Neural cell (in vitro differentiated cells): ENCODE results near the gene SNX30. TPM values are rescaled to one million over a fixed set of nuclear protein-coding genes. Genes with fewer than 3 reads are reported as not detected.

ENCODE experiments used
- H2AFZ ChIP-seq: fragments of 200-600, 300-800 bp; sonication (generic), shearing (Covaris generic); 2 replicates; pipeline ENCODE4 v1.6.0; 2014; ENCODE audit warnings: low read depth, mild to moderate bottlenecking, antibody characterized with exemption, low read length, moderate library complexity
- H3F3A ChIP-seq: fragments of 200-600 bp; shearing (Covaris generic); 2 replicates; pipeline ENCODE4 v1.6.1; 2016; ENCODE audit warnings: mild to moderate bottlenecking, moderate library complexity, mixed read lengths, antibody characterized with exemption, low read length; ENCODE audit not compliant: insufficient read depth, poor library complexity, severe bottlenecking
- H3K27ac ChIP-seq: fragments of 200-600, 300-800 bp; sonication (generic), shearing (Covaris generic); 2 replicates; pipeline ENCODE4 v1.5.1; 2014; ENCODE audit warnings: mild to moderate bottlenecking, low read length, moderate library complexity
- H3K27me3 ChIP-seq: fragments of 300-800, 200-600 bp; sonication (generic), shearing (Covaris generic); 2 replicates; pipeline ENCODE4 v1.6.0; 2014; ENCODE audit warnings: mild to moderate bottlenecking, low read depth, low read length, moderate library complexity; ENCODE audit not compliant: insufficient read depth
- H3K36me3 ChIP-seq: fragments of 300-800, 200-600 bp; sonication (generic), shearing (Covaris generic); 2 replicates; pipeline ENCODE4 v1.5.1; 2014; ENCODE audit warnings: mild to moderate bottlenecking, antibody characterized with exemption, low read length, moderate library complexity; ENCODE audit not compliant: insufficient read depth
- H3K4me2 ChIP-seq: fragments of 300-800, 200-600 bp; sonication (generic), shearing (Covaris generic); 2 replicates; pipeline ENCODE4 v1.6.0; 2014; ENCODE audit warnings: mild to moderate bottlenecking, low read length
- H3K4me3 ChIP-seq: fragments of 300-800, 200-600 bp; sonication (generic), shearing (Covaris generic); 2 replicates; pipeline ENCODE4 v1.5.1; 2014; ENCODE audit warnings: mild to moderate bottlenecking, low read length, moderate library complexity
- H3K79me2 ChIP-seq: fragments of 200-600 bp; shearing (Covaris generic); replicated peaks from 2 replicates; pipeline ENCODE4 v1.6.0; 2014; ENCODE audit warnings: mild to moderate bottlenecking, low read length, moderate library complexity; ENCODE audit not compliant: insufficient read depth
- H3K9ac ChIP-seq: fragments of 300-800, 200-600 bp; sonication (generic), shearing (Covaris generic); 2 replicates; pipeline ENCODE4 v1.6.1; 2016; ENCODE audit warnings: mild to moderate bottlenecking, low read length, mixed read lengths
- H3K9me2 ChIP-seq: fragments of 200-600 bp; shearing (Covaris generic); 2 replicates; pipeline ENCODE4 v1.6.1; 2016; ENCODE audit warnings: mild to moderate bottlenecking, low read length, mixed read lengths; ENCODE audit not compliant: insufficient read depth
- H3K9me3 ChIP-seq: fragments of 200-600, 300-800 bp; sonication (generic), shearing (Covaris generic); 2 replicates; pipeline ENCODE4 v1.6.1; 2016; ENCODE audit warnings: mild to moderate bottlenecking, mixed run types, low read length, moderate library complexity, mixed read lengths
- H4K20me1 ChIP-seq: fragments of 200-600 bp; shearing (Covaris generic); 2 replicates; pipeline ENCODE4 v1.6.1; 2016; ENCODE audit warnings: mild to moderate bottlenecking, mixed run types; ENCODE audit not compliant: insufficient read depth
- EP300 ChIP-seq: fragments of 450-650 bp; conservative IDR thresholded peaks from 2 replicates; pipeline ENCODE4 v1.6.1; 2014; ENCODE audit warnings: antibody characterized with exemption, mild to moderate bottlenecking, moderate library complexity; ENCODE audit not compliant: poor library complexity, severe bottlenecking
- EZH2 ChIP-seq: fragments of 200-600, 300-800 bp; shearing (Covaris generic), sonication (generic); IDR thresholded peaks from 2 replicates; pipeline ENCODE4 v1.6.1; 2014; ENCODE audit warnings: antibody characterized with exemption, low read length, borderline replicate concordance, mild to moderate bottlenecking; ENCODE audit not compliant: insufficient read depth, poor library complexity, severe bottlenecking
- MXI1 ChIP-seq: fragments of 450-650 bp; conservative IDR thresholded peaks from 2 replicates; pipeline ENCODE4 v1.6.1; 2014; ENCODE audit warnings: antibody characterized with exemption, mild to moderate bottlenecking; ENCODE audit not compliant: poor library complexity, severe bottlenecking
- POLR2AphosphoS5 ChIP-seq: IDR thresholded peaks from 2 replicates; pipeline ENCODE4 v1.6.1; 2012
- RAD21 ChIP-seq: fragments of 450-650 bp; conservative IDR thresholded peaks from 2 replicates; pipeline ENCODE4 v1.6.1; 2014; ENCODE audit warnings: antibody characterized with exemption, mild to moderate bottlenecking, moderate library complexity
- REST ChIP-seq: IDR thresholded peaks from 2 replicates; pipeline ENCODE4 v1.6.1; 2012; ENCODE audit warnings: borderline replicate concordance
- SMC3 ChIP-seq: fragments of 450-650 bp; conservative IDR thresholded peaks from 2 replicates; pipeline ENCODE4 v1.6.1; 2014; ENCODE audit warnings: antibody characterized with exemption, mild to moderate bottlenecking, moderate library complexity; ENCODE audit not compliant: poor library complexity
- TAF1 ChIP-seq: IDR thresholded peaks from 2 replicates; pipeline ENCODE4 v1.6.1; 2012; ENCODE audit warnings: low read depth
- polyA plus RNA-seq: library from polyadenylated mRNA; depleted of rRNA; stranded (reverse); fragments of >200 nt; gene quantifications from 2 replicates; pipeline ENCODE4 v1.2.3, GENCODE V29; 2014
- TF ChIP-seq, protein P1 (sequence below): fragments of 450-650 bp; IDR thresholded peaks from 2 replicates; pipeline ENCODE4 v1.5.1; 2014; ENCODE audit warnings: antibody characterized with exemption, mild to moderate bottlenecking, moderate library complexity; ENCODE audit not compliant: poor library complexity, severe bottlenecking

The SNX30 gene
- polyA plus RNA-seq, 1 donor from 2014 or later: 30.0 TPM

- Histone ChIP-seq H3K79me2 (no peaks in the 10 kb centered on the region), H3K4me2 (no peak overlapping the region), H3K36me3 (no peaks in the 10 kb centered on the region), H3K9me2 (no peaks in the 10 kb centered on the region), H3K9ac (no peak overlapping the region), H3K4me3 (no peak overlapping the region), H3F3A (no peaks in the 10 kb centered on the region), H4K20me1 (no peaks in the 10 kb centered on the region), H2AFZ (no peak overlapping the region), H3K9me3 (no peaks in the 10 kb centered on the region), H3K27ac (no peak overlapping the region), H3K27me3 (no peaks in the 10 kb centered on the region)
- TF ChIP-seq MXI1 (no peak), POLR2AphosphoS5 (no peak), TAF1 (no peak), RAD21 (no peak), REST (no peak), EP300 (no peak), EZH2 (no peak), SMC3 (no peak)
- TF ChIP-seq, protein P1, sequence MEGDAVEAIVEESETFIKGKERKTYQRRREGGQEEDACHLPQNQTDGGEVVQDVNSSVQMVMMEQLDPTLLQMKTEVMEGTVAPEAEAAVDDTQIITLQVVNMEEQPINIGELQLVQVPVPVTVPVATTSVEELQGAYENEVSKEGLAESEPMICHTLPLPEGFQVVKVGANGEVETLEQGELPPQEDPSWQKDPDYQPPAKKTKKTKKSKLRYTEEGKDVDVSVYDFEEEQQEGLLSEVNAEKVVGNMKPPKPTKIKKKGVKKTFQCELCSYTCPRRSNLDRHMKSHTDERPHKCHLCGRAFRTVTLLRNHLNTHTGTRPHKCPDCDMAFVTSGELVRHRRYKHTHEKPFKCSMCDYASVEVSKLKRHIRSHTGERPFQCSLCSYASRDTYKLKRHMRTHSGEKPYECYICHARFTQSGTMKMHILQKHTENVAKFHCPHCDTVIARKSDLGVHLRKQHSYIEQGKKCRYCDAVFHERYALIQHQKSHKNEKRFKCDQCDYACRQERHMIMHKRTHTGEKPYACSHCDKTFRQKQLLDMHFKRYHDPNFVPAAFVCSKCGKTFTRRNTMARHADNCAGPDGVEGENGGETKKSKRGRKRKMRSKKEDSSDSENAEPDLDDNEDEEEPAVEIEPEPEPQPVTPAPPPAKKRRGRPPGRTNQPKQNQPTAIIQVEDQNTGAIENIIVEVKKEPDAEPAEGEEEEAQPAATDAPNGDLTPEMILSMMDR: no peak
These were observed 36.4 kb downstream of the SNX30 start for GRCh38 chr9:112786829-112787520.

GRCh38 chr9:112787978-112788377 is 37.4 kb downstream of the SNX30 start:
- Histone ChIP-seq H3K79me2 (no peaks in the 10 kb centered on the region), H3K4me3 (no peak overlapping the region), H3K9me2 (no peaks in the 10 kb centered on the region), H3K4me2 (no peak overlapping the region), H3K27me3 (no peaks in the 10 kb centered on the region), H2AFZ (no peak overlapping the region), H3F3A (no peaks in the 10 kb centered on the region), H3K9me3 (no peaks in the 10 kb centered on the region), H3K9ac (no peak overlapping the region), H3K36me3 (no peaks in the 10 kb centered on the region), H3K27ac (no peak overlapping the region), H4K20me1 (no peaks in the 10 kb centered on the region)
- no peak for TF ChIP-seq SMC3
- TF ChIP-seq, protein P1: no peak
